Mammary epithelial cell (primary cell): ENCODE results near the gene HIP1.

Source experiments
- CTCF ChIP-seq, 2 donors: IDR thresholded peaks in 1 of 2; conservative IDR thresholded peaks in 1 of 2; 2 replicates each; pipeline ENCODE4 v1.5.1; 2011 to 2012; ENCODE audit warnings: inconsistent platforms in 2 of 2, low read length in 2 of 2, mild to moderate bottlenecking in 2 of 2, control low read depth in 1 of 2, low read depth in 1 of 2; ENCODE audit not compliant: insufficient read depth in 1 of 2; ENCODE audit errors: extremely low read depth in 1 of 2
- EZH2 ChIP-seq: IDR thresholded peaks from 2 replicates; pipeline ENCODE4 v1.6.1; 2012; ENCODE audit warnings: low read length, inconsistent platforms, borderline replicate concordance

GRCh38 chr7:75702515-75702914 is 36.2 kb downstream of the HIP1 start:
- TF ChIP-seq EZH2 (no peak), CTCF (conservative IDR thresholded peaks at IDR 0.05 in 1 of 2, IDR thresholded peaks at IDR 0.05 in 1 of 2; ENCODE audit: extremely low read depth in 1 of 2, insufficient read depth in 1 of 2, low read depth in 1 of 2, low read length in 2 of 2) (no peak)
